Hepatocyte (in vitro differentiated cells): Measurements from ENCODE around the gene ARHGEF37. TPM values are rescaled to one million over a fixed set of nuclear protein-coding genes. Genes with fewer than 3 reads are reported as not detected.

Experiments used
- DNase-seq: peaks from one replicate; pipeline ENCODE4 v3.0.0-alpha.2; 2016; ENCODE audit warnings: low spot score
- H2AFZ ChIP-seq: fragments of 200-600 bp; sonication (generic); 2 replicates; pipeline ENCODE4 v1.6.0; 2016; ENCODE audit warnings: antibody characterized with exemption, mild to moderate bottlenecking
- H3K27ac ChIP-seq: fragments of 200-600 bp; sonication (generic); 2 replicates; pipeline ENCODE4 v1.5.1; 2016; ENCODE audit warnings: mild to moderate bottlenecking
- H3K27me3 ChIP-seq: fragments of 200-600 bp; sonication (generic); 2 replicates; pipeline ENCODE4 v1.6.1; 2016
- H3K36me3 ChIP-seq: fragments of 200-600 bp; sonication (generic); replicated peaks from 2 replicates; pipeline ENCODE4 v1.5.1; 2016; ENCODE audit warnings: low read depth; ENCODE audit not compliant: insufficient read depth
- H3K4me1 ChIP-seq: fragments of 200-600 bp; sonication (generic); 2 replicates; pipeline ENCODE4 v1.5.1; 2016; ENCODE audit warnings: mild to moderate bottlenecking, moderate library complexity; ENCODE audit not compliant: insufficient read depth
- H3K4me2 ChIP-seq: fragments of 200-600 bp; sonication (generic); 2 replicates; pipeline ENCODE4 v1.6.0; 2016
- H3K4me3 ChIP-seq: fragments of 200-600 bp; sonication (generic); 2 replicates; pipeline ENCODE4 v1.5.1; 2016; ENCODE audit warnings: mild to moderate bottlenecking
- H3K79me2 ChIP-seq: fragments of 200-600 bp; sonication (generic); 2 replicates; pipeline ENCODE4 v1.6.0; 2017; ENCODE audit warnings: mild to moderate bottlenecking
- H3K9me2 ChIP-seq: fragments of 200-600 bp; sonication (generic); replicated peaks from 2 replicates; pipeline ENCODE4 v1.6.0; 2017; ENCODE audit warnings: mild to moderate bottlenecking; ENCODE audit not compliant: insufficient read depth
- H3K9me3 ChIP-seq: fragments of 200-600 bp; sonication (generic); 2 replicates; pipeline ENCODE4 v1.5.1; 2016; ENCODE audit warnings: low read depth, mild to moderate bottlenecking
- H4K20me1 ChIP-seq: fragments of 200-600 bp; sonication (generic); 2 replicates; pipeline ENCODE4 v1.6.0; 2016; ENCODE audit warnings: mild to moderate bottlenecking; ENCODE audit not compliant: insufficient read depth, poor library complexity, severe bottlenecking
- CTCF ChIP-seq: fragments of 200-600 bp; sonication (generic); IDR thresholded peaks from 2 replicates; pipeline ENCODE4 v1.5.1; 2016; ENCODE audit warnings: antibody characterized with exemption, mild to moderate bottlenecking; ENCODE audit not compliant: poor library complexity
- EZH2 ChIP-seq: fragments of 200-600 bp; sonication (generic); IDR thresholded peaks from 2 replicates; pipeline ENCODE4 v1.6.1; 2016; ENCODE audit warnings: antibody characterized with exemption, mild to moderate bottlenecking, borderline replicate concordance
- EZH2phosphoT487 ChIP-seq: fragments of 200-600 bp; sonication (generic); IDR thresholded peaks from one replicate; pipeline ENCODE4 v1.6.1; 2018; ENCODE audit warnings: antibody characterized with exemption, mild to moderate bottlenecking, low read depth, moderate library complexity; ENCODE audit not compliant: unreplicated experiment, severe bottlenecking
- WGBS: methylation state at CpG from one replicate; pipeline ENCODE4 v1.1.6; 2016; ENCODE audit warnings: low lambda C conversion rate; ENCODE audit errors: missing lambda C conversion rate; 5-methylcytosine and 5-hydroxymethylcytosine counted together
- polyA plus RNA-seq: library from polyadenylated mRNA; unstranded; fragments of >200 nt; fragmentation: Nextera tagmentation; extraction: Ambion mirVana; gene quantifications from 2 replicates; pipeline ENCODE4 v1.2.1, GENCODE V29; 2016
- total RNA-seq: library from RNA; depleted of rRNA; stranded (reverse); fragments of >200 nt; gene quantifications from 2 replicates; pipeline ENCODE4 v1.2.3, GENCODE V29; 2014

Gene ARHGEF37
- total and polyA plus RNA-seq, 2 experiments from 2014 or later, result 2.3 to 2.9 TPM

DNA sequence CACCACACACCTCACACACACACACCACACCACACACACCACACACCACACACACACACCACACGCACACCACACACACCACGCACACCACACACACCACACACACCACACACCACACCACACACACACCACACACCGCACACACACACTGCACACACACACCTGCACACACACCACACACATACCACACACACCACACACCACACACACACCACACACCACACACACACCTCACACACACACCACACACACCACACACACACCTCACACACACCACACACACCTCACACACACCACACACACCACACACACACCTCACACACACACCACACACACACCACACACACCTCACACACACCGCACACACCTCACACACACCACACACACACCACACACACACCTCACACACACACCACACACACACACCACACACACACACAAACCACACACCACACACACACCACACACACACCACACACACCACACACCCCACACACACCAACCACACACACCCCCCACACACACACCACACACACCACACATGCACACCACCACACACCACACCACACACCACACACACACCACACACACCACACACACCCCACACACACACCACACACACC, 73.7 kb downstream of the ARHGEF37 start:
- Histone ChIP-seq H3K36me3 (no peaks in the 10 kb centered on the region), H3K27me3 (no peaks in the 10 kb centered on the region), H3K4me1 (no peaks in the 10 kb centered on the region), H3K9me2 (no peaks in the 10 kb centered on the region), H3K4me2 (no peak overlapping the region), H3K9me3 (no peaks in the 10 kb centered on the region), H4K20me1 (no peaks in the 10 kb centered on the region), H3K79me2 (no peaks in the 10 kb centered on the region), H3K27ac (no peak overlapping the region), H3K4me3 (no peak overlapping the region), H2AFZ (no peak overlapping the region)
- DNase-seq, result no peak
- WGBS, result no CpG with 5 or more reads among the region's 4 CpGs
- TF ChIP-seq CTCF, result no peak

- H2AFZ ChIP-seq, result no peak overlapping the region
- H3K79me2 ChIP-seq, result no peaks in the 10 kb centered on the region
- H3K27ac ChIP-seq, result no peak overlapping the region
- no peak overlapping the region for H3K4me2 ChIP-seq
- peak; percentile 57 for TF ChIP-seq CTCF
- TF ChIP-seq EZH2phosphoT487, result no peak
- no peak for TF ChIP-seq EZH2
- no peaks in the 10 kb centered on the region for H4K20me1 ChIP-seq
- peak; percentile 44 for DNase-seq
- H3K9me3 ChIP-seq, result no peaks in the 10 kb centered on the region
- no peaks in the 10 kb centered on the region for H3K9me2 ChIP-seq
- H3K27me3 ChIP-seq, result no peaks in the 10 kb centered on the region
- 75% methylated on average over 6 of the region's 6 CpGs for WGBS
- H3K4me1 ChIP-seq, result no peaks in the 10 kb centered on the region
- H3K4me3 ChIP-seq, result no peak overlapping the region
- H3K36me3 ChIP-seq, result no peaks in the 10 kb centered on the region
These were observed 75.4 kb downstream of the ARHGEF37 start for GRCh38 chr5:149656576-149657182.

GRCh38 chr5:149657324-149657723, 76.0 kb downstream of the ARHGEF37 start:
- no peak overlapping the region for H2AFZ ChIP-seq
- no peak overlapping the region for H3K4me3 ChIP-seq
- no peaks in the 10 kb centered on the region for H3K9me3 ChIP-seq
- no peaks in the 10 kb centered on the region for H3K9me2 ChIP-seq
- TF ChIP-seq CTCF (no peak), EZH2phosphoT487 (no peak), EZH2 (no peak)
- no peaks in the 10 kb centered on the region for H3K79me2 ChIP-seq
- no peak overlapping the region for H3K27ac ChIP-seq
- H4K20me1 ChIP-seq, result no peaks in the 10 kb centered on the region
- no peaks in the 10 kb centered on the region for H3K4me1 ChIP-seq
- H3K36me3 ChIP-seq, result no peaks in the 10 kb centered on the region
- H3K4me2 ChIP-seq, result no peak overlapping the region
- 94% methylated on average over 2 of the region's 2 CpGs for WGBS
- no peaks in the 10 kb centered on the region for H3K27me3 ChIP-seq
- no peak for DNase-seq
